ENCODE measurements around the gene TEF.

Gene TEF

GRCh38 chr22:41353862-41354575 is 27.7 kb upstream of the TEF start:
- H3K4me3 ChIP-seq (replicated peaks; ENCODE audit: low read depth, low read length) = no peak overlapping the region
- DNase-seq (ENCODE audit: low read depth) = no peak
- no peak for TF ChIP-seq CTCF (IDR thresholded peaks at IDR 0.05; ENCODE audit: low read length, missing control alignments)

- no peak overlapping the region for H3K4me3 ChIP-seq (replicated peaks; ENCODE audit: low read depth, low read length)
- TF ChIP-seq CTCF (IDR thresholded peaks at IDR 0.05; ENCODE audit: low read length, missing control alignments) = no peak
- DNase-seq (ENCODE audit: low read depth) = no peak
Measured at GRCh38 chr22:41354979-41355378, 26.8 kb upstream of the TEF start.

GRCh38 chr22:41355895-41356294 is 25.8 kb upstream of the TEF start:
- no peak for TF ChIP-seq CTCF (IDR thresholded peaks at IDR 0.05; ENCODE audit: low read length, missing control alignments)
- DNase-seq (ENCODE audit: low read depth) = no peak
- H3K4me3 ChIP-seq (replicated peaks; ENCODE audit: low read depth, low read length) = no peak overlapping the region

- DNase-seq (ENCODE audit: low read depth) = no peak
- no peak overlapping the region for H3K4me3 ChIP-seq (replicated peaks; ENCODE audit: low read depth, low read length)
- no peak for TF ChIP-seq CTCF (IDR thresholded peaks at IDR 0.05; ENCODE audit: low read length, missing control alignments)
Measured at GRCh38 chr22:41356430-41357028, 25.2 kb upstream of the TEF start.

GRCh38 chr22:41357191-41357590 is 24.6 kb upstream of the TEF start:
- H3K4me3 ChIP-seq (replicated peaks; ENCODE audit: low read depth, low read length) = no peak overlapping the region
- no peak for DNase-seq (ENCODE audit: low read depth)
- no peak for TF ChIP-seq CTCF (IDR thresholded peaks at IDR 0.05; ENCODE audit: low read length, missing control alignments)

GRCh38 chr22:41358927-41359326 is 22.8 kb upstream of the TEF start:
- DNase-seq (ENCODE audit: low read depth) = no peak
- TF ChIP-seq CTCF (IDR thresholded peaks at IDR 0.05; ENCODE audit: low read length, missing control alignments) = no peak
- H3K4me3 ChIP-seq (replicated peaks; ENCODE audit: low read depth, low read length) = no peak overlapping the region

- DNase-seq (ENCODE audit: low read depth) = no peak
- H3K4me3 ChIP-seq (replicated peaks; ENCODE audit: low read depth, low read length) = no peak overlapping the region
- no peak for TF ChIP-seq CTCF (IDR thresholded peaks at IDR 0.05; ENCODE audit: low read length, missing control alignments)
Measured at GRCh38 chr22:41359376-41359775, 22.4 kb upstream of the TEF start.
